GM10248 (cell line): ENCODE data around the gene ITGB3.

Experiments
- CTCF ChIA-PET: fragments of 300-600 bp; sonication (Branson Sonifier 250); formaldehyde crosslinking; extraction: SDS; loops from one replicate; lab custom pipeline; 2021; ENCODE audit warnings: antibody characterized with exemption; lab: Yijun Ruan, JAX
- POLR2A ChIA-PET: fragments of 350-650 bp; sonication (Branson Sonifier 250); formaldehyde crosslinking; extraction: SDS; loops from one replicate; lab custom pipeline; 2020; ENCODE audit warnings: antibody characterized with exemption; lab: Yijun Ruan, JAX
- DNase-seq: peaks from one replicate; pipeline ENCODE4 v3.0.0; 2012; ENCODE audit errors: extremely low spot score
- TF ChIP-seq, protein P1 (sequence below): IDR thresholded peaks from 2 replicates; pipeline ENCODE4 v1.5.1; 2012; ENCODE audit warnings: mild to moderate bottlenecking, low read depth; ENCODE audit errors: extremely low read depth, missing control alignments, control extremely low read depth

ITGB3 gene

DNA sequence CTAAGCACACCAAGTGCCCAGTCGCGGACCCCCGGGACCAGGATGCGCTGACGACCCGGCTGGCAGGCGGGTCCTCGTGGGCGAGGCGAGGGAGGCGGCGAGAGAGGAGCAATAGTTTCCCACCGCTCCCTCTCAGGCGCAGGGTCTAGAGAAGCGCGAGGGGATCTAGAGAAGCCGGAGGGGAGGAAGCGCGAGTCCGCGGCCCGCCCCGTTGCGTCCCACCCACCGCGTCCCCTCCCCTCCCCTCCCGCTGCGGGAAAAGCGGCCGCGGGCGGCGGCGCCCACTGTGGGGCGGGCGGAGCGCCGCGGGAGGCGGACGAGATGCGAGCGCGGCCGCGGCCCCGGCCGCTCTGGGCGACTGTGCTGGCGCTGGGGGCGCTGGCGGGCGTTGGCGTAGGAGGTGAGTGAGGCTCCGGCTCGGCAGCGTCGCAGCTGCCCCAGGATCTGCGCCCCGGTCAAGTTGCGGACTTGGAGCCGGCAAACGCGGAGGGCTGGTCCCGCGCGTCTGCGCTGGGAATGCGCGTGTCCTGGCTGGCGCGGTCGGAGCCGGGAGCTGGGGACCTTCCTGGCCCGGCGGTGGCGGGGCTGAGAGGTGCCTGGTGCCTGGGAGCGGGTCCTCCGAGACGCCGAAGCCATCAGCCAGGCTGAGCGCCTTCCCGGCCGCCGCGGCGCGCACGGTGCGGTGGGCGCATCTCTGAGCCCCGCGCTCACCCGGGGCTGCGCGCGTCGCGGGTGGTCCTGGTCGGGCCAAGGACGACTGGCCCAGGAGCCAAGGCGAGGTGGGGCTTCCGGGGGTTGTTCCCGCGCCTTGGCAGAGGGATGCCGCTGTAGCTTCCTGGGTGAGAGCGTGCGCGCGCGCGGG, at the start of gene ITGB3:
Gene ITGB3 (plus strand): TSS at position 287 of the 862 bp plus-strand sequence. CDS start 35 bp downstream, at position 322.
- peak; percentile 85 for DNase-seq
- ChIA-PET CTCF (interaction anchor here (0.6 to 2.0 kb wide), 4 partner anchors 13 to 36 kb away, joined by 3 to 7 read pairs (median 4); no protein-coding TSS in a partner anchor), POLR2A (interaction anchor here (1.2 kb wide), 1 partner anchor 34 kb away, joined by 3 read pairs; no protein-coding TSS in a partner anchor)
- TF ChIP-seq, protein P1, sequence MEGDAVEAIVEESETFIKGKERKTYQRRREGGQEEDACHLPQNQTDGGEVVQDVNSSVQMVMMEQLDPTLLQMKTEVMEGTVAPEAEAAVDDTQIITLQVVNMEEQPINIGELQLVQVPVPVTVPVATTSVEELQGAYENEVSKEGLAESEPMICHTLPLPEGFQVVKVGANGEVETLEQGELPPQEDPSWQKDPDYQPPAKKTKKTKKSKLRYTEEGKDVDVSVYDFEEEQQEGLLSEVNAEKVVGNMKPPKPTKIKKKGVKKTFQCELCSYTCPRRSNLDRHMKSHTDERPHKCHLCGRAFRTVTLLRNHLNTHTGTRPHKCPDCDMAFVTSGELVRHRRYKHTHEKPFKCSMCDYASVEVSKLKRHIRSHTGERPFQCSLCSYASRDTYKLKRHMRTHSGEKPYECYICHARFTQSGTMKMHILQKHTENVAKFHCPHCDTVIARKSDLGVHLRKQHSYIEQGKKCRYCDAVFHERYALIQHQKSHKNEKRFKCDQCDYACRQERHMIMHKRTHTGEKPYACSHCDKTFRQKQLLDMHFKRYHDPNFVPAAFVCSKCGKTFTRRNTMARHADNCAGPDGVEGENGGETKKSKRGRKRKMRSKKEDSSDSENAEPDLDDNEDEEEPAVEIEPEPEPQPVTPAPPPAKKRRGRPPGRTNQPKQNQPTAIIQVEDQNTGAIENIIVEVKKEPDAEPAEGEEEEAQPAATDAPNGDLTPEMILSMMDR = peak; percentile 72

GRCh38 chr17:47203984-47204721, 49.5 kb upstream of the ITGB3 start:
- ChIA-PET CTCF (interaction anchor here (0.8 to 5.2 kb wide), 6 partner anchors 10 to 110 kb away, joined by 3 to 43 read pairs (median 4); partner anchors contain the start of gene CDC27), POLR2A (interaction anchor here (2.0 kb wide), 1 partner anchor 15 kb away, joined by 6 read pairs; the partner anchor contains the start of gene CDC27)
- TF ChIP-seq, protein P1 = no peak
- DNase-seq = no peak

- TF ChIP-seq, protein P1 = no peak
- DNase-seq = no peak
- ChIA-PET CTCF (interaction anchor here (0.8 to 5.2 kb wide), 4 partner anchors 11 to 109 kb away, joined by 4 to 43 read pairs (median 16); partner anchors contain the start of gene CDC27), POLR2A (interaction anchor here (2.0 kb wide), 1 partner anchor 15 kb away, joined by 6 read pairs; the partner anchor contains the start of gene CDC27)
Observed at GRCh38 chr17:47204722-47205418, 48.8 kb upstream of the ITGB3 start.

DNA sequence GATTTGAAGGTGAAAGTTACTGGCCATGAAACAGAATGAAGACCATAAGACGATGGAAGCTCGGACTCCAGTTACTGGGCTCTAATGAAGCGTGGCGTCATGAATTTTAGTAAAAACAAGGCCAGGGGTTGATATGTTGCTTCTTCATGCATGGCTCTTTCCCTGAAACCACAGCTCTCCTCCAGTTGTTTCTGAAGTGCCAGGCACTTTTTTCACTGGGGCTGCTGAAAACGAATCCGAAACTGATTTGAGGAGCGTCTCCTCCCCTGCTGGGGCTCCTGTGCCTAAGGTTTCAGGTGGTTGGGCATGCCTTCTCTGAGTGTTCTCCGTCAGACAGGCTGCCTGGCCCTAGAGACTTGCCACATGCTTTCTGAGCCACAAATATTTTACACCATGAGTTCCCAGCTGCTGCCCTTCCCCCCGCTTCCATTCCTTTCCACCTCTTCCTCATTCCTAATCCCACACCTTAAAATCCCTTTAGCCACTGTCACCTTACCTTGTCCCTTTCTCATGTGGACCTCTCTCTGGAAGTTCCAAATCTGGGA, 48.1 kb upstream of the ITGB3 start:
- ChIA-PET CTCF (interaction anchor here (1.1 to 5.2 kb wide), 8 partner anchors 8 to 119 kb away, joined by 3 to 43 read pairs (median 4); partner anchors contain the start of genes CDC27 and EFCAB13), POLR2A (interaction anchor here (2.0 kb wide), 1 partner anchor 16 kb away, joined by 6 read pairs; the partner anchor contains the start of gene CDC27)
- DNase-seq = peak; percentile 59
- TF ChIP-seq, protein P1 = no peak

DNA sequence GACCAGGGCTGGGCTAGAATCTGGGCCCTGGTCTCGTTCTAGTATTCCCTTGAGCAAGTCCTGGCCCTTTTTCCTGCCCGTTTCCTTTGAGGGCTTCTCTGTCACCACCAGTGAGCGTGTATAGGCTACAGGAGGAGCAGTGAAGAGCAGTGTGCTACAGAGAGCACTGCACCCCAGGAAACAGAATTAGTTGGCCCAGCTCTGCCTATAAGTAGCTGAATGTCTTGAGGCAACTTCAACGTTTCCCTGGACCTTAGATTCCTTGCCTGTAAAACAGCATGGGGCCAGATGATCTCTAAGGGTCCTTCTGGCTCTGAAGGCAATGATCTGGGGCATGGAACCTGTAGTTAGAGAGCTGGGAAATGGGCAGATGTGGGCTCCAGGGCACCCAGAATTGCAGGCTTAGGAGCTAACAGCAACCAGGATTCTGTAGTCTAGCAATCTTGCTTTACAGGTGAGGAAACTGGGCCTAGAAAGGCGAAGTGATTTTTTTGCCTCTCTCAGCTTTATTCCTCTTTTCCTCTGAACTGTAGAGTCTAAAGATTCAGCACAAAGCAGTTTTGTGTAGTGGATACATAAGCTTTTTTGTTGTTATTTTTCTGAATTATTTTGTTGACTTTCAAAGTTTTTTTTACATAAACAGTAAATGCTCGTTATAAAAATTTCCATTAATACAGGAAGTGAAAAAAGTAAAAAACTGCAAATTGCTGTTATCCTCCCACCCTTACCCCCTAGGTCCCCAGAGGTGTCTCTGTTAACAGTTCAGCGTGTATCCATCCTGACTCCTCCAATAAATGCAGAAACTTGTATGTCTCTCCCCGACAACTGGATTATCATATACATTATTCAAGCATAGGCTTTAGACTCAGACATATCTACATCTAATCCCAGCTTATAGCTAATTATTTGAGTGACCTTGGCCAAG, 46.2 kb upstream of the ITGB3 start:
- no peak for DNase-seq
- POLR2A ChIA-PET = no interaction called here
- CTCF ChIA-PET = interaction anchor here (0.9 to 5.2 kb wide), 12 partner anchors 10 to 408 kb away, joined by 3 to 43 read pairs (median 4); partner anchors contain the start of gene CDC27
- TF ChIP-seq, protein P1 = no peak
